Nephron (organoid): ENCODE measurements around the gene CD3G.

ENCODE experiments used
- H3K27ac Mint-ChIP-seq, 3 experiments: 2 replicates each; pipeline ENCODE4 v1.8.0; 2020; ENCODE audit warnings: mixed read lengths in 3 of 3, mild to moderate bottlenecking in 2 of 3, moderate library complexity in 1 of 3
- H3K27me3 Mint-ChIP-seq: 2 replicates; pipeline ENCODE4 v1.8.0; 2021; ENCODE audit warnings: low read depth, mild to moderate bottlenecking, moderate library complexity, mixed read lengths
- H3K36me3 Mint-ChIP-seq: 2 replicates; pipeline ENCODE4 v1.8.0; 2020; ENCODE audit warnings: low read depth, mixed read lengths
- H3K4me1 Mint-ChIP-seq: 2 replicates; pipeline ENCODE4 v1.8.0; 2020; ENCODE audit warnings: mixed read lengths
- H3K4me3 Mint-ChIP-seq, 3 experiments: 2 replicates each; pipeline ENCODE4 v1.8.0; 2020; ENCODE audit warnings: mild to moderate bottlenecking in 3 of 3, mixed read lengths in 3 of 3, moderate library complexity in 2 of 3
- H3K9me3 Mint-ChIP-seq: 2 replicates; pipeline ENCODE4 v1.8.0; 2020; ENCODE audit warnings: mixed read lengths
- TF ChIP-seq, protein P1 (sequence below), 3 experiments: fragments of 200-600 bp; sonication (generic); IDR thresholded peaks; one replicate each; pipeline ENCODE4 v1.5.0; 2021; ENCODE audit warnings: antibody characterized with exemption in 3 of 3; ENCODE audit not compliant: unreplicated experiment in 3 of 3

The CD3G gene

DNA sequence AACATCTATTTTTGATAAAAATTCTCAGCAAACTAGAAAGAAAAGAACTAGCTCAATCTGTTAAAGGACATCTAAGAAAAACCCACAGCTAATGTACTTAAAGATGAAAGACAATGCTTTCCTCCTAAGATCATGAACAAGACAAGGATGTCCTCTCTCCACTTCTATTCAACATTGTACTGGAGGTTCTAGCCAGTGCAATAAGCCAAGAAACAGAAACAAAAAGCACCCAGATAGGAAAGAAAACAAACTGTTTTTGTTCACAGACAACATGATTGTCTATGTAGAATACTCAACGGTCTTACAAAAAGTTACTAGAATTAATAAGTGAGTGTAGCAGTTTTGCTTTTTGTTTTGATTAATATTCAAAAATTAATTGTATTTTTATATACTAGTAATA lies 9.4 kb upstream of the CD3G start:
- TF ChIP-seq, protein P1, sequence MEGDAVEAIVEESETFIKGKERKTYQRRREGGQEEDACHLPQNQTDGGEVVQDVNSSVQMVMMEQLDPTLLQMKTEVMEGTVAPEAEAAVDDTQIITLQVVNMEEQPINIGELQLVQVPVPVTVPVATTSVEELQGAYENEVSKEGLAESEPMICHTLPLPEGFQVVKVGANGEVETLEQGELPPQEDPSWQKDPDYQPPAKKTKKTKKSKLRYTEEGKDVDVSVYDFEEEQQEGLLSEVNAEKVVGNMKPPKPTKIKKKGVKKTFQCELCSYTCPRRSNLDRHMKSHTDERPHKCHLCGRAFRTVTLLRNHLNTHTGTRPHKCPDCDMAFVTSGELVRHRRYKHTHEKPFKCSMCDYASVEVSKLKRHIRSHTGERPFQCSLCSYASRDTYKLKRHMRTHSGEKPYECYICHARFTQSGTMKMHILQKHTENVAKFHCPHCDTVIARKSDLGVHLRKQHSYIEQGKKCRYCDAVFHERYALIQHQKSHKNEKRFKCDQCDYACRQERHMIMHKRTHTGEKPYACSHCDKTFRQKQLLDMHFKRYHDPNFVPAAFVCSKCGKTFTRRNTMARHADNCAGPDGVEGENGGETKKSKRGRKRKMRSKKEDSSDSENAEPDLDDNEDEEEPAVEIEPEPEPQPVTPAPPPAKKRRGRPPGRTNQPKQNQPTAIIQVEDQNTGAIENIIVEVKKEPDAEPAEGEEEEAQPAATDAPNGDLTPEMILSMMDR (IDR thresholded peaks at IDR 0.05; ENCODE audit: unreplicated experiment in 3 of 3), result no peak
- H3K4me1 Mint-ChIP-seq, result no peaks in the 10 kb centered on the region

DNA sequence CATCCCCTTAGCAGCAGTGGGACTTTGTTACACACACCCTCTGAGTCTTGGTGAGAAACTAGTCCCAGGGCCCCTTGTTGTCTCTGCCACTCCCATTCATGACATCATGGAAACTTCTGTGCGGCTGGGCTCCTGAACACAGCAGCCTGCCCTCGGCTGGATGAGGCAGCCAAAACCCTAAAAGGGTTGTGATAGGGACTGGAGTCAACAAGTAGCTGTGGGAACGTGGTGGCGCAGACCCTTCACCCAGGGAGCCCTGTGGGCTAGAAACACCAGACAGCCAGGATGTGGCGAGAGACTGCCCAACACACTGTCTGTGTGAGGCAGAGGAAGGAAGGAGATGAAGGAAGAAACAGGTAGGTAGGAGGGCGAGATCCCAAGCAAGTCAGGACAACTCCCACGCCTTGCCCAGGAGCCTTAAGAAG lies 5.5 kb upstream of the CD3G start:
- Mint-ChIP-seq H3K27ac (no peak overlapping the region), H3K4me1 (no peaks in the 10 kb centered on the region), H3K36me3 (no peaks in the 10 kb centered on the region), H3K27me3 (peaks cover 21% of the 10 kb centered on the region), H3K4me3 (no peak overlapping the region), H3K9me3 (no peaks in the 10 kb centered on the region)
- TF ChIP-seq, protein P1 (IDR thresholded peaks at IDR 0.05; ENCODE audit: unreplicated experiment in 3 of 3), result no peak

More for the DNA sequence above, 9.4 kb upstream of the CD3G start:
- no peak overlapping the region for H3K27ac Mint-ChIP-seq
- H3K27me3 Mint-ChIP-seq, result peaks cover 14% of the 10 kb centered on the region
- no peaks in the 10 kb centered on the region for H3K36me3 Mint-ChIP-seq
- no peak overlapping the region for H3K4me3 Mint-ChIP-seq
- peaks cover 5% of the 10 kb centered on the region for H3K9me3 Mint-ChIP-seq

DNA sequence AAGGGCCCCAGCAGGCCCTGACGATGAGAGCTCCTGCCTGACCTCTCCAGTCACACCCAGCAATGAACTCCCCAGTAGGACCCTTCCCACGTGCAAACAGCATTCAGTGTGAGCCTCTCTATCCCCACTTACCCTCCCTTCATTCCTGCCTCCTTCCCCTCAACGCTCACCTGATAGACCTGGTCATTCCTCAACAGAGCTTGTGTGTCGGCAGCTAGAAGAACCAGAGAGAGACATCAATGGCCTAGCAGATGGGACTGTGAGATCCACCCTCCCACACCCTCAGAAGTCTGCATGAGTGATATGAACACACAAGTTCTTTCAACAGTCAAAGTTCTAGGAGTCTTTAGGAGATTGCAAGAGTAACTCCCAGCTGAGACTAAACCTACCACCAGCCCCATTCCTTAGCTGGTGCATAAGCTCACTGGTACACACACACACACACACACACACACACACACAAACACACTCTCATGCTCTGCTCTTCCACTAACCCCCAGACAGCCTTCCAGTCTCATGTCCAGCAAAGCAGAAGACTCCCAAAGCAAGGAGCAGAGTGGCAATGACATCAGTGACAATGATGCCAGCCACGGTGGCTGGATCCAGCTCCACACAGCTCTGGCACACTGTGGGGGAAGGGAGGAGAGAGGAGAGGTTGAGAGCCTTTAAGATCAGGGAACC lies 4.7 kb upstream of the CD3G start:
- no peaks in the 10 kb centered on the region for H3K36me3 Mint-ChIP-seq
- no peak overlapping the region for H3K27ac Mint-ChIP-seq
- TF ChIP-seq, protein P1 (IDR thresholded peaks at IDR 0.05; ENCODE audit: unreplicated experiment in 3 of 3), result no peak
- no peaks in the 10 kb centered on the region for H3K9me3 Mint-ChIP-seq
- H3K27me3 Mint-ChIP-seq, result peaks cover 21% of the 10 kb centered on the region
- H3K4me3 Mint-ChIP-seq, result no peak overlapping the region
- no peaks in the 10 kb centered on the region for H3K4me1 Mint-ChIP-seq

DNA sequence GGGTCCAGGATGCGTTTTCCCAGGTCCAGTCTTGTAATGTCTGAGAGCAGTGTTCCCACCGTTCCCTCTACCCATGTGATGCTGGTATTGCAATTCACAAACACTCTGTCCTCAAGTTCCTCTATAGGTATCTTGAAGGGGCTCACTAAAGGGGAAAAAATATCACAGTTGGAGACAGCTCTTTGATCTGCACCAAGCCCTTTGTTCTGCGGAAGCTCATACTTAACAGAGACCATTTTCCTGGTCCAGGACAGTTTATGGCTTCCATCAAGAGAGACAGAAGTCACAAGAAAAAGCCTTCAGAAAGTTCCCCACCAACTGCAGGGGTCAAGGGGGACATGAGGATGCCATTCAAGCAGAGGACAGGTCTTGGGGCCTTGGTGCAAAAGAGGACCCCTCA lies 3.7 kb upstream of the CD3G start:
- Mint-ChIP-seq H3K4me3 (no peak overlapping the region), H3K9me3 (peaks cover 3% of the 10 kb centered on the region), H3K4me1 (no peaks in the 10 kb centered on the region), H3K27ac (no peak overlapping the region), H3K27me3 (peaks cover 31% of the 10 kb centered on the region), H3K36me3 (no peaks in the 10 kb centered on the region)
- TF ChIP-seq, protein P1 (IDR thresholded peaks at IDR 0.05; ENCODE audit: unreplicated experiment in 3 of 3), result no peak

DNA sequence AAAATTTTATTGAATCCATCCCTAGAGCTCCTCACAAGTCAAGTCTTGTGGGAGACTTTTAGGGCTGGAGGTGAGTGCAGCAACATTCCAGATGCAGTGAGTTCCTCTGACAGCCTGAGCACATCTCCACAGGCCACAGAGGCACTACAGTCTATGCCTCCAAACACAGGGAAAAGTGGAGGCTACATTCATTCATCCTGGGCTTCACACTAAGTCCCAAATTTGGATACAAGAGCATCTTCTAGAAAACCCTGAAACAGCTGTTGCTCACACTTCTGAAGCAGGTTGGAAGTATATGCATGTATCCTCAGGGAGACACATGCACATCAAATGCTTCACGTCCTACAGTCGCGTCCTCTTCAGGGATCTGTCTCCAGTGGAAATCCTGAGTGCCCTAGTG lies 2.9 kb upstream of the CD3G start:
- TF ChIP-seq, protein P1 (IDR thresholded peaks at IDR 0.05; ENCODE audit: unreplicated experiment in 3 of 3), result no peak
- no peaks in the 10 kb centered on the region for H3K4me1 Mint-ChIP-seq
- peaks cover 3% of the 10 kb centered on the region for H3K9me3 Mint-ChIP-seq
- H3K4me3 Mint-ChIP-seq, result no peak overlapping the region
- H3K27me3 Mint-ChIP-seq, result peaks cover 39% of the 10 kb centered on the region
- no peak overlapping the region for H3K27ac Mint-ChIP-seq
- H3K36me3 Mint-ChIP-seq, result no peaks in the 10 kb centered on the region

DNA sequence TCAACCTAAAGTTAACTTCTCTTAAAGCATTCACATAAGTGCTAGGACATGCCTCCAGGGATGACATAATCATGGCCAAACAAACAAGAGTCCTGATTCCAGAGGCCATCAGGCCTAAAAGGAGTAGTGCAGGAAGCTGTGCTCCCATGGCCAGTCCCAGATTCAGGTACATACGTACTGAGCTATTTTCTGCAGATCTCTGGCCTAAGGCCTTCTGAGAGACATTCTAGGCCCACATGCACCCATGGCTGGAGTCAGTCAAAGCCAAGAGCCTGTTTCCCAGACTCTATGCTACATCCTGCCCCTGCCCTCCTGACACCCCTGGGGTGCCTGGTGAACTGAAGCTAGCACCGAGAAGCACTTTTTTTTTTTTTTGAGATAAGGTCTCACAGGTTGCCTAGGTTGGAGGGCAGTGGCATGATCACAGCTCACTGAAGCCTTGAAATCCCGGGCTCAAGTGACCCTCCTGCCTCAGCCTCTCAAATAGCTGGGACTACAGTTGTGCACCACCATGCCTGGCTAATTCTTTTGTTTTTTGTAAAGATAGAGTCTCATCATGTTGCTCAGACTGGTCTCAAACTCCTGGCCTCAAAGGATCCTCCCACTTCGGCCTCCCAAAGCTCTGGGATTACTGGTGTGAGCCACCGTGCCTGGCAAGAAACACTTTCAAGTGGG lies 2.2 kb upstream of the CD3G start:
- H3K9me3 Mint-ChIP-seq, result peaks cover 3% of the 10 kb centered on the region
- peaks cover 41% of the 10 kb centered on the region for H3K27me3 Mint-ChIP-seq
- H3K4me1 Mint-ChIP-seq, result no peaks in the 10 kb centered on the region
- H3K36me3 Mint-ChIP-seq, result no peaks in the 10 kb centered on the region
- no peak overlapping the region for H3K27ac Mint-ChIP-seq
- H3K4me3 Mint-ChIP-seq, result no peak overlapping the region
- TF ChIP-seq, protein P1 (IDR thresholded peaks at IDR 0.05; ENCODE audit: unreplicated experiment in 3 of 3), result no peak
